ENCODE data around the gene PTGR2. TPM values are rescaled to one million over a fixed set of nuclear protein-coding genes. Genes with fewer than 3 reads are reported as not detected.

Gene PTGR2
- total RNA-seq: 1 to 10 TPM; 2.2 to 4.3 TPM

GRCh38 chr14:73851567-73852382 lies at the start of gene PTGR2:
Gene PTGR2 (plus strand): TSS chr14:73851831. CDS start chr14:73858863, 7,032 bp downstream.
- peak; percentile 31 for TF ChIP-seq CTCF (IDR thresholded peaks at IDR 0.05)
- Histone ChIP-seq H3K36me3 (no peaks in the 10 kb centered on the region), H3K9me3 (no peaks in the 10 kb centered on the region), H3K27ac (peak within 1 kb of the TSS; percentile 83 to 92), H3K4me3 (peak within 1 kb of the TSS; percentile 81), H3K4me1 (ENCODE audit: control insufficient read depth in 1 of 2, low read depth in 2 of 2) (peaks cover 0 to 18% of the 10 kb centered on the region in 2 donors), H3K27me3 (replicated peaks; ENCODE audit: insufficient read depth) (no peaks in the 10 kb centered on the region)
- peak; percentile 96 for ATAC-seq (ENCODE audit: insufficient number of reproducible peaks, low FRiP score, low read depth)
- DNase-seq (ENCODE audit: low spot score): peak; percentile 91

GRCh38 chr14:73802431-73803188 lies 49.0 kb upstream of the PTGR2 start:
- Histone ChIP-seq H3K27ac (no peak overlapping the region), H3K27me3 (replicated peaks; ENCODE audit: insufficient read depth) (no peaks in the 10 kb centered on the region), H3K9me3 (no peaks in the 10 kb centered on the region), H3K36me3 (no peaks in the 10 kb centered on the region), H3K4me1 (ENCODE audit: control insufficient read depth in 1 of 2, low read depth in 2 of 2) (no peaks in the 10 kb centered on the region), H3K4me3 (no peak overlapping the region)
- TF ChIP-seq CTCF (IDR thresholded peaks at IDR 0.05): no peak
- DNase-seq (ENCODE audit: low spot score): no peak
- no peak for ATAC-seq (ENCODE audit: insufficient number of reproducible peaks, low FRiP score, low read depth)

- no peaks in the 10 kb centered on the region for H3K27me3 ChIP-seq (replicated peaks; ENCODE audit: insufficient read depth)
- TF ChIP-seq CTCF (IDR thresholded peaks at IDR 0.05): no peak
- H3K4me1 ChIP-seq (ENCODE audit: control insufficient read depth in 1 of 2, low read depth in 2 of 2): no peaks in the 10 kb centered on the region
- DNase-seq (ENCODE audit: low spot score): no peak
- no peaks in the 10 kb centered on the region for H3K9me3 ChIP-seq
- H3K27ac ChIP-seq: no peak overlapping the region
- H3K36me3 ChIP-seq: no peaks in the 10 kb centered on the region
- H3K4me3 ChIP-seq: no peak overlapping the region
- no peak for ATAC-seq (ENCODE audit: insufficient number of reproducible peaks, low FRiP score, low read depth)
These were observed 47.0 kb upstream of the PTGR2 start for GRCh38 chr14:73804636-73805035.

GRCh38 chr14:73807457-73807856 lies 44.2 kb upstream of the PTGR2 start:
- no peaks in the 10 kb centered on the region for H3K9me3 ChIP-seq
- no peak for ATAC-seq (ENCODE audit: insufficient number of reproducible peaks, low FRiP score, low read depth)
- no peaks in the 10 kb centered on the region for H3K4me1 ChIP-seq (ENCODE audit: control insufficient read depth in 1 of 2, low read depth in 2 of 2)
- no peak overlapping the region for H3K4me3 ChIP-seq
- no peaks in the 10 kb centered on the region for H3K36me3 ChIP-seq
- no peak for DNase-seq (ENCODE audit: low spot score)
- no peak for TF ChIP-seq CTCF (IDR thresholded peaks at IDR 0.05)
- H3K27ac ChIP-seq: no peak overlapping the region
- no peaks in the 10 kb centered on the region for H3K27me3 ChIP-seq (replicated peaks; ENCODE audit: insufficient read depth)

- Histone ChIP-seq H3K27ac (no peak overlapping the region), H3K9me3 (no peaks in the 10 kb centered on the region), H3K36me3 (no peaks in the 10 kb centered on the region), H3K4me3 (no peak overlapping the region), H3K4me1 (ENCODE audit: control insufficient read depth in 1 of 2, low read depth in 2 of 2) (no peaks in the 10 kb centered on the region), H3K27me3 (replicated peaks; ENCODE audit: insufficient read depth) (no peaks in the 10 kb centered on the region)
- no peak for DNase-seq (ENCODE audit: low spot score)
- ATAC-seq (ENCODE audit: insufficient number of reproducible peaks, low FRiP score, low read depth): no peak
- no peak for TF ChIP-seq CTCF (IDR thresholded peaks at IDR 0.05)
These were observed 42.2 kb upstream of the PTGR2 start for GRCh38 chr14:73809391-73809790.

Data from thoracic aorta (tissue), 2 donors.